IPS-11a (cell line): ENCODE results near the gene HUNK.
"Not testable (repeated sequence)": the region's sequence is repeated elsewhere in the genome, so short reads cannot be mapped to it uniquely, and the experiment has no call there.

Experiments used
- H3K4me3 ChIP-seq: one replicate; pipeline ENCODE4 v1.5.1; 2013; ENCODE audit warnings: low read depth, low read length, control low read depth

The HUNK gene

DNA sequence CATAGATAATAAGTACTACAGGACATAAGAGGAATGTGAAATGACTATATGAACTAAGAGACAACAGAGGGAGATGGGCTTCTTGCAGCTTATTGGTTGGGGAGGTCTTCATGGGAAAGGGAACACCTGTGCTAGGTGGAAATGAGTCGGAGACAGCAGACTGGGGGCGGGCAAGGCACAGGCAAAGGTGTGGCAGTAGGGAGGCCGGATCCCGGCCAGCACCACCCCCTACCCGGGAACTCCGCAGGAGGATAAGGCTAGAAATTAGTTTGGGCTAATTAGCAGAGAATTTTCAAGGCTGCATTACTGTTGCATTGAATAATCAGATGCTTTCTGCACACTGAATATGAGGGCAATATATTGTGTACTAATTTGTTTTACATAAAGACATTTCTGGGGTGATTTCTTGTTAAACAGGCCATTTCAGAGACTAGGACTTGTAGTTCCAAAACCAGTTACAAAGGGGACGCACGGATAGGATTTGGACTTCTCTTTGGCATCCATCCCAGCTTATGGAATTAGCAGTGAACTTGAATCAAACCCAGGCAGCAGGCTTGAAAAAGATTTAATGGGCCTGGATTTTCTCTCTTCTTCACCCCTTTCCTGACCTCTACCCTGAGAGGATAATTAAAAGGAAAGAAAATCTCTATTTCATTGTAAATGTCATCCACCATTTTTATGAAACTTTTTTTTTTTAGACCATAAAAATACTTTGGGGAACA lies 2.2 kb upstream of the HUNK start:
- H3K4me3 ChIP-seq, result no peak overlapping the region

DNA sequence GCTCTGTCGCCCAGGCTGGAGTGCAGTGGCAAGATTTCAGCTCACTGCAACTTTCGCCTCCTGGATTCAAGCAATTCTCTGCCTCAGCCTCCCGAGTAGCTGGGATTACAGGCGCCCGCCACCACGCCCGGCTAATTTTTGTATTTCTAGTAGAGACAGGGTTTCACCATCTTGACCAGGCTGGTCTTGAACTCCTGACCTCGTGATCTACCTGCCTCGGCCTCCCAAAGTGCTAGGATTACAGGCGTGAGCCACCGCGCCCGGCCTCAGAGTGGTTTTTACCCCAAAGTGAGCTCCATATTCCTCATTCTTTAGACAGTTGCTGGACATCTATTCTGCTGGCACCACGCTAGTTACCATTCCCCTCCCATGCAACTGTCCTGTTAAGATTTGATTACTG lies 1.4 kb upstream of the HUNK start:
- H3K4me3 ChIP-seq, result not testable (repeated sequence)

DNA sequence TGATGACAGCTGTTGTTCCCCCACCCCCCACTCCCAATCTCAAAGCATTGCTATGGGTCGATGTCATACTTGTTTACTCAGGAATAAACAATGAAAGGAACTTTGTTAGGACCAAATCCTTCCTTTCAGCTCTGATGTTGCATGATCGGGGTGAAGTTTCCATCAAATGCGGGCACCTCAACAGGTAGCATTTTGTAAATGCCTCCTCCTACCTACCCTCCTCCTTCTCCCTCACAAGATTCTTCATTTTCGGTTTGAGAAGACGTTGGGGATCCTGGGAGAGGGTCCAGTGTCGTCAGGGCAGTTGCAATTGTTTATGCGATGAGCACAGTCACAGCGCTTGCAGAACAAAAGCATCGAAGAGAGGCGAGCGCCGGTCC lies 758 bp upstream of the HUNK start:
- peak overlapping the region; percentile 66 for H3K4me3 ChIP-seq

DNA sequence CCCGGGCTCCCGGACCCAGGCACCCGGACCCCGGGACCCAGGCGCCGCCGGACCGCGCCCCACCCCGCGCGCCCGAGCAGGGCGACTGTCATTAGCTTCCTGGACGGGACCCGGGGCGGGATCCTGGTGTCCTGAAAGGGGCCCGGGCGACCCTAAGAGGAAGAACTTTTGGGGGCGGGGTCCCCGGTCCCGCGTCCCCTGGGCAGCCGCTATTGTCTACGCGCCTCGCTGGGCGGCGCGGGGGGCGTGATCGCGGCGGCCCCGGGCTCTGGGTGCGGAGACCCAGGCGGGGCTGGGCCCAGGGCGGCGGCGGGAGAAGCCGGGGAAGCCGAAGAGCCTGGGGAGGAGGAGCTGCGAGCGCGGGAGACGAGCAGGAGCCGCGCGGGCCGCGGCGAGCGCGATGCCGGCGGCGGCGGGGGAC lies 465 bp downstream of the HUNK start:
- H3K4me3 ChIP-seq, result peak overlapping the region; percentile 66

DNA sequence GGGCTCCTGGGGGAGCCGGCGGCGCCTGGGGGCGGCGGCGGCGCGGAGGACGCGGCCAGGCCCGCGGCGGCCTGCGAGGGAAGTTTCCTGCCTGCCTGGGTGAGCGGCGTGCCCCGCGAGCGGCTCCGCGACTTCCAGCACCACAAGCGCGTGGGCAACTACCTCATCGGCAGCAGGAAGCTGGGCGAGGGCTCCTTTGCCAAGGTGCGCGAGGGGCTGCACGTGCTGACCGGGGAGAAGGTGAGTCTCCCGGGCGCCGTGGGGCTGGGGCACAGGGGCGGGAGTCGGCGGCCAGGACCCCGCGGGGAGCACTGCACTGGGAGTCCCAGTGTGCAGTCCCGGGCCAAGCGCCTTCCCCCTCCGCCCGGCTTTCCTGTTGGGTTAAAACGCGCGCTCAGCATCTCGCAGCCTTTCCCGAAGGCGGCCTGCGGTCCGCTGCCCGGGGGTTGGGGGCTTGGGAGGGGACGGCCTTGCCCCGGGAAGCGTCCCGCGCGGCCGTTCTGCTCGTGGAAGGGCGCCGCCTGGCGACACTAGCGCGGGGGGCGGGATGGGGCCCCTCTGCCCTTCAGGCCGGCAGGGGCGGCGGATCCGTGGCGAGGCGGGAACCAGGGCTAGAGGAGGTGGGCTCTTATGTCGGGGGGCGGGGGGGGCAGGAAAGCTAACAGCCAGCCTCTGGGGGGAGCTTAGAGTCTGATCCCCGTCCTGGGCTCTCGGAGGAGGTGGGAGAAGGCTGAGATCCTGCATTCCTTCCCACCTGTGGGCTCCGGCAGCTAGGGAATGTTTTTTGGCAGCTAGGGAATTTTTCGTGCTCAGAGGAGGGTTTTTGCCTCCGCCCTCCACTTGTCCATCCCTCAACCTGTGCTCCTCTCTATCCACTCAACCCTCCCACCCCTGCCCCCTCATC lies 1.1 kb downstream of the HUNK start:
- peak overlapping the region; percentile 66 for H3K4me3 ChIP-seq

DNA sequence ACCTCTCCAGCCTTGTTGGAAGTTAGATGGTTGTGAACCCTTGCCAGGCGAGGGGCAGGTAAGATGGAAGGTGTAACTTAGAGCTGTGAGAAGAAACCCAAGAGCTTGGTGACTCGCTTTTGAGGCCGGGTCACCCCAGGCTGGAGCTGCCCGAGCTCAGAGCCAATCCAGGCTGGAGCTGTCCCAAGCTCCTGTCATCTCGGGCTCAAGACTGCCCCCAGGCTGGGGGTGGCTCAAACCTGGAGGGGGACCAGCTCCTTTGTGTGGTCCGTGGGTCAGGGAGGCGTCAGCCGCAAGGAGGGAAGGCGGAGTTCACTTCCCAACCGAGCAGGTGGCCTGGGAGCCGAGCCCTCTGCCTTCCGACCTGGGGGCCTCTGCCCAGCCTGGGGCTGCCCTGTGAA lies 2.0 kb downstream of the HUNK start:
- H3K4me3 ChIP-seq, result peak overlapping the region; percentile 29

DNA sequence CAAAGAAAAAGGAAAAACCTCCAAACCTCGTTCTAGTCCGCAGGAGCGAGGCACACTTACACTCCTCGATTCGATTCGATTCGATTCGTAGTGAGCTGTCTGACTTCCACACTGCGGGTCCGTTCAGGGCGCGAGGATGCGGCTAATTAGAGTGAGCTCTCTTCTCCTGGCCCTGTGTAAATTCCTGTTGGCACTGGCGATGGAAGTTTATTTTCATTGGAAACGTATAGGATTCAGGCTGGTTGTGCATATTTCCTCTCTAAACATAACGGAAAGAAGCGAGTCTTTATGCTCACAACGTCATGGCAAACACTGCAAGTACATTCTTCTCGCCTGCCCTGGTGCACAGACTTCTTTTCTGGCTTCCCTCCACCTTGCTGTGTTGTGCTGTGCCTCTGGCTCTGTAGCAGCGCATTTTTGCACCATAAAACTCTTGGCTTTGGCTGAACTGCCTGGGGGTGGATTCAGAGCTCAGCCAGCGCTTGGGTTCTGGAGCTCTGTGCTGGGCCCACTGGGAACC lies 2.7 kb downstream of the HUNK start:
- no peak overlapping the region for H3K4me3 ChIP-seq

DNA sequence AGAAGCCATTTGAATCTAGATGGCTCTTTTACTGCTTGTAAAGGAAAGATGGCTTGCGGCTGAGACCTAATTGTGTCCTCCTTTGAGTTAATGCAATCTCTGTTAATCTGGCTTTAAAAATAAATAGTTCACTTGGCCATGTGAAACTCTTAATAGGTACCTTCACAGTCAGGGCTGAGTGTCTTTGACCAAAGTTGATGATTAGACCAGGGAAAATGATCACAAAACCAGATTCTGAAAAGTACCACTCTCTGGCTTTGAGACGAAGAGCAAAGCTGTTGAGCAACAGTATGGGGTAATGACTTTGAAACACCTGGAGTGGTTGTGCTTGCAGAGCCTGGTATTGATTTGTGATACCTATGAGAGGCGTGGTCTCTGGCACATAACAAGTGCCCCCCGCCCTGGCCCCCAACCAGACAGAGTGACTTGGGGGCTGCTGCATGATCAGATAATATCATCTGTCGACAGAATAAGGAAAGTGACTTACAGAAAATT lies 4.7 kb downstream of the HUNK start:
- no peak overlapping the region for H3K4me3 ChIP-seq

DNA sequence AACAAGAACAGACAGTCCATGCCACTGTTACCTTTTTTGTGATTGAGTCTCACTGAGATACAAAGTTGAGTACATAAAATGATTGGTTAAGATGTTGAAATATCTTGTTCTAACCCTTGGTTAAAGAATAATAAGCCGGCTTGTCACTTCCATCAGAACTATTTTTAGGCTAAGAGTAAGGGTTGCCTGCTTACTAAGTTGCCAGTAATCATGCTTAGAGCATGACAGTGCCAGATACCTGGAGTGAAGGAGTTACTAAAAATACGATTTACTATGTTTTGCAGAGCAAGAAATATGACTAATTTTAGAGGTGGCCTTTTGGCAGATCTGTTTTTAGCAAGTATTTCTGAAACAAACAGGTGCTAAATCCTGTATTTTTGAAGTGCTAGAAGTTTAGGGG lies 6.0 kb downstream of the HUNK start:
- no peak overlapping the region for H3K4me3 ChIP-seq

DNA sequence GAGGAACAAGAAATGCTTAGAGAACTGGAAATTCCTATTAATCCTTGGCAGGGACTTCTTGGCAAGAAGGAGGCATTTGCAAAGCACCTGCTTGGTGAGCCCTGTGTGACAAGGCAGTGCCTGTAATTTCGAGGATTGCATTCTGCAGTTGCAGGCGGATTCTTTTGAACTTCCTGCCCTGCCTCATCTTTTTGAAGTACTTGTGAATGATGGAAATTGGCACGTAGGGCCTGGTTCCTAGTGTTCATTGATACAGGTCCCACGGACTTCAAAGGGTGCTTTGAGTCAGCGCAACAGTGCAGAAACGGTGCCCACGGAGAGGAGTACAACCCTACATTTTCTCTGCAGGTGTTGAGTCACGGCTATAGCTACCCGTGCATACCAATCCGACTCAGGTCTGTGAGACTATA lies 6.4 kb downstream of the HUNK start:
- no peak overlapping the region for H3K4me3 ChIP-seq

DNA sequence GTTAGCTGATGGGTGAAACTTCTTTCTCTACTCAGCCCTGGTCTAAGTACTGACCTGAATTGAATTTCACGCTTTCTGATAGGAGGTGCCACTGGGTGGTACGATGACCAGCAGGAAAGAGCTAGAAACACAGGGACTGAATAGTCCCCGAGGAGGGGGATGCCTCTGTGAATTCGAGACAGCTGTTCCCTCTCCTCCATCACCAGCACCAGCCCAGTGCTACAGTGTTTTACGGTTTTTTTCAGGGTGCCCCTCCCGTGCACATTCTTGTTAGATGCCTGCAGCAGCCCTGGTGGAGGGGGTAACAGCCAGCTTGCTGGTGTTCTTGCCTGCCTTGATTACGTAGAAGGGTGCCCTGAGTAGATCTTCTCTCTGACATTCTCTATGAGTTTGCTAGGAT lies 7.1 kb downstream of the HUNK start:
- H3K4me3 ChIP-seq, result no peak overlapping the region

DNA sequence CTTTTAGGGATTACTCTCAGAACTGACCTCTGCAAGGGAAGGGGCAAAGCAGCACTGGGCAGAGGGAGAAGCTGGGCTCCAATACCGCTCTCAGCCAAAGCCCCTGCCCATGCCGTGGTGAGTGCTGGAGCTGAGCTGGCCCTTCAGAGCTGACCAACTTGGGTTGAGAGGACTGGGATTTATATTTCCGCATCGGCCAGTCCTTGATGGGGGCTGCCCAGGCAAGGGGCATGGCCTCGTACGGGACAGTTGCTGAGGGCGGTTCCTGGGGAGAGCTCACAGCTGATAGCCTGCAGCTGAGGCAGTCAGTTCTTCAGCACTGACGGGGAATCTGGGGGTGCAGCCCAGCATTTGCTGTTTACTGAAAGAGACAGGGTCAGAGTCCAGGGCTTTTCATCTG lies 8.0 kb downstream of the HUNK start:
- no peak overlapping the region for H3K4me3 ChIP-seq

DNA sequence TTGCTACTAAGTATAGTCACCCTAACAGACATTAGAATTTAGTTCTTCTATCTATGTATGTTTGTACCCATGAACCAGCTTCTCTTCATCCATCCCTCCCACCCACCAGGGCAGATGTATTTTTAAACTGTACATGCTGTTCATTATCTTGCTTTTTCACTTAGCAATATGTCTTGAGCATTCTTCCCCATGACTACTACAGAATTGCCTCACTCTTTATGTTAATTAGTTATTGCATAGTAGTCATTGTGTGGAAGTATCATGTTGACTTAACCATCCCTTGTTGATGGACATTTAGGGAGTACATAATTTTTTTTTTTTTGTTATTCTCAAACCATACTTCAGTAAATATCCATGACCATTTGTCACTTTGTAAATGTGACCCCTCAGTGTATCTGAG lies 9.9 kb downstream of the HUNK start:
- H3K4me3 ChIP-seq, result no peak overlapping the region

DNA sequence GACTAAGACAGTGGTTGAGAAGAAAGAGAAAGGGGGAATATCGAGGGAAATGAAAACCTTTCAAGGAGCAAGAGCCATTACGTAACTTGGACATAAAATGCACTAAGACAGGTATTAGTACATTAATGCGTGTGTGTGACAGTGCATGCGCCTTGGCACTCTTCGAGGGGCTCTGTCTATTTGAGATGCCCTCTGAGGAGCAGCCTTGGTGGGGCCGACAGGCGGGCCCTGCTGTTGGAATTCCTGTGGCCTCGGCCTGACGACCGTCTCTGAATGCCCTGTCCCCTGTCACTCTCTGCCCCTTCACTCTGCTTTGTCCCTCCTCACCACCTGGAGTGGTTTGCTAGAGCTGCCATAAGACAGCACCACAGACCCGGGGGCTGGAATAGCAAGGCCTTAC lies 12.3 kb downstream of the HUNK start:
- H3K4me3 ChIP-seq, result no peak overlapping the region

DNA sequence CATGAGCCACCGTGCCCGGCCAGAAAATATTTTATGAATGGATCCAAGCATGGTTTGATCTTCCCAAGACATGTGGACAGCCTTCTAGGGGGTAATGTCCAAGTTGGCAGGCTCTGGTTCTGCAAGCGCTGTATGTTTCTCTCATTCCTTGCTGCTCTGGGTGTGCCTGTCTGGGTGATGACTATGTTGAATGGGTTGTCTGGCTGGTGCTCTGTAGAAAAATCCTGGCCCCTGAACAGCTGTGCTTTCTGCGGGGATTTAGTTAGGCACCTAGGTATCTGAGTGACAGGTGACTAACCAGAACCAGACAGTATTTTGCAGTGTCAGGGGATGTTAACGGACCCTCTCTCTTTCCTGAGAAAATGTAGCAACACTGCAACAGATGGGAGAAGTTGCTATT lies 14.1 kb downstream of the HUNK start:
- no peak overlapping the region for H3K4me3 ChIP-seq

DNA sequence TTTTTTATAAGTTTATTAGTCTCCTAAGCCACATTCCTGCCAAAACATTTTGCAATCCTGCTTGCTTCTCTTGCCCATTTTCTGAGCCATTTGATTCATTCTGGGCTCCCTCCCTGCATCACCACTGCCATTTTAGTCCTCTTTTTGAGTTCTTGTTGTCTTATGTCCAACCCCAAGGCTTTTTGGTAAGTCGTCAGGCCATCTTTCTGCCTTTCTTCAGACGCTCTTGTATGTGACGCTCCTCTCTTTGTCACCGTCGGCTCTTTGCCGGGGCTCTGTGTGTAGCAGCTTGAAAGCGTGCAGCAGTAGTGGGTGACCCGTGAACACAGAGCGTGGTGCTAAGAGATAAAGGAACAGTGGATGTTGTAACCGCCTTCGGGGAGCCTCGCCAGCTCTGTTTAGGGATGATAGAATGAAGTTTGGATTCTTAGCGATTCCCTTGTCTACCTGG lies 14.6 kb downstream of the HUNK start:
- H3K4me3 ChIP-seq, result no peak overlapping the region

DNA sequence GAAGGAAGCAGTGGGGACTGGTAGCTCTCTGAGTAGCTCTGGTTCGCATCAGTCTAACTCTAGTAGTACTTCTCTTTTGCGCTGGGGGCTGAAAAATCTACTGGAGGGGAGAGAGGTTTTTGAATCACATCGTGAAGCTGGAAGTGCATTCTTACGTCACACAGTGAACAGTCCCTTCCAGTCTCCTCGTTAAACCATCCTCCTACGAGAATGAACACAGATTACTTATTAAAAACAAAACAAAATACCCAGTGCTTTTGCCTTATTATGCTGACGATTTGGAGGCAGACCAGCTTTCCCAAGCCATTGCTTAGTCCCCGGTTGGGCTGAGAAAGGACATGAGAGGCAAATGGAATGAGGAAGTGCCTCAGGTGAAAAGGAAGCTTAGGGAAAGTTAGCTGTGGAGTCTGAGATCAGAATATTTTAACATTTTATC lies 16.1 kb downstream of the HUNK start:
- H3K4me3 ChIP-seq, result no peak overlapping the region

DNA sequence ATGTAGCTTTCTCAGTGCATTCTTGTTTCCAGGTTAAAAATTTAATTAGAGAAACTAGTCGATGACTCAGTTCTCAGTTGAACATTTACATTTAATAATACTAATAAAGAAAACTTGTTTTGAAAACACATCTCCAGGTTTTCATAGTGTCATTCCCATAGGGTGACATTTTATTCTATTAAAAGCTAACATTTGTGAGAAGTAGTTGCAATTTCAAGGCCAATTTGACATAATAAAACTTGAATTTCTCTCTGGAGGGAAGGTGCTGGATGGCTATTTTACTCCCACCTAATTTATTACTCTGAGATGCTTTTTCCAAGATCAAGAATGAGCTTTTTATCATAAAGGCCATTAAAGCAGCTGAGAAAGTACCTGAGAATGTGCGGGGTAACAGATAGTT lies 16.6 kb downstream of the HUNK start:
- H3K4me3 ChIP-seq, result no peak overlapping the region

DNA sequence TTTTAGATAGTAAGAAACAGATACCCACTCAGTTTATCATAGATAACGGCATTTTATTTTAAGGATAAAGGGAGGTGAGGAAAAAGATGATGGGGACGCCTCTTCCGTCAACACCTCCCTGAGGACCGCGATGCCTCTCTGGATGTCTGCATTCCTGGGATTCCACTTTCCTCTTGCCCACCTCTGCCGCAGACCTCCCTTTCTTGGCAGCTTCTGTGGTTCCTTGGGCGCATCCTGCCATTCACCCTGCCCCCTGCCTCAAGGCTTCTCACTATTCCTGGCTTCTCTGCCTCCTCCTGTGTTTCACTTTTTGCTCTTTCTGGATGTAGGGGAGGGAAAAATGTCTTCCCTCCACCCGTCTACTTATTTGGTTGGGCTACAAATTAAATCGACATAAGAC lies 19.9 kb downstream of the HUNK start:
- no peak overlapping the region for H3K4me3 ChIP-seq

DNA sequence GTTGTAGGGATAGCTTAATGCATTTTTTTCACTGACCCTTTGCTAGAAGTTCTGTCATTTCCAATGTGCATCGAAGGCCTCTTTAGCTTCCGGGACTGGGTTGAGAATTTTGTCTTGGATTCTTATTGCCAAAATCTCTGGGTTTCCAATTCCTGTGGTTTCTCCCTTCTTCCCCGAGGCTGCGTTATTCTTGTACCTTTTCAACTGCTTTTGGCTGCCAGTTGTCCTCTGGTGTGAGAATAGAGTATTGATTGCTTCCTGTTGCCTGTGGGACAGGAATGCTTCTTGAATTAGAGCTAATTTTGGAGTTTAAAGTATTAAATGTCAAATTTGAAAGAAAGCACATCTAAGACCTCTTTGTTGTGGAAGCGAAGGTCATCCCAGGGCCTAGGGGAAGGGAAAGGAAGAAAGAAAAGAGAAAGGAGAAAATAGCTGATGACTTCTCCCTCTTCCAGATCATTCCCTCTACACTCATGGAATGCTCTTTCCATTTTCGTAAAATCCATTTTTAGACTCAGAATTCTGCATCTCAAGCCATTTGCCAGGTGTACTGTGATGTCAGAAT lies 21.1 kb downstream of the HUNK start:
- no peak overlapping the region for H3K4me3 ChIP-seq

DNA sequence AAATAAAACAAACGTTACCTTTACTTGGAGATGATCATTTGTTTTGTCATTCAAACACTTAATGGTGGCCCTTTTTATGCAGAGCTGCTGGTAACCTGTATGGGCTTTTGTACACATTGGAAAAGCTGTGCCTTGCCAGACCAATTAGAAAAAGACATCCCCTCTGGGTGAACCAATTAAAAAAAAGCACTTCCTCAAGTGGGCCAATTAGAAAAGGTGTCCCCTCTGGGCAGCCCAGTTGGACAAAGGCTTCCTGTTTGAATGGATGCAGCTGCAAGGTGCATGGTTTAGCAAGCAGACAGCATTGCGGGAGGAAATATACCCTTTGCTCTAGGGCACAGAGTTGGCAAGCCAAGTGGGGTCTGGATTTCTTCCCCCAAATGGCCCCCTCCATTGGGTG lies 21.6 kb downstream of the HUNK start:
- no peak overlapping the region for H3K4me3 ChIP-seq
